ENCODE data around the gene KIF1C.

GRCh38 chr17:5027916-5028315, 30.2 kb downstream of the KIF1C start:
- no peak for TF ChIP-seq SIN3A (IDR thresholded peaks at IDR 0.05; ENCODE audit: low read depth)
- no peak for TF ChIP-seq CTCF (IDR thresholded peaks at IDR 0.05 in 2 of 3, conservative IDR thresholded peaks at IDR 0.05 in 1 of 3; ENCODE audit: borderline replicate concordance in 1 of 3, insufficient read depth in 1 of 3, low read depth in 2 of 3, low read length in 2 of 3)
- no peak for TF ChIP-seq POLR2AphosphoS5 (IDR thresholded peaks at IDR 0.05; ENCODE audit: low read depth, low read length)
- TF ChIP-seq YY1 (IDR thresholded peaks at IDR 0.05; ENCODE audit: extremely low read depth, insufficient replicate concordance, low read depth, low read length): no peak
- no peak for TF ChIP-seq SP1 (IDR thresholded peaks at IDR 0.05; ENCODE audit: low read depth)
- no peak for TF ChIP-seq POLR2A (IDR thresholded peaks at IDR 0.05; ENCODE audit: borderline replicate concordance, extremely low read depth, insufficient read depth, insufficient read length)
- TF ChIP-seq, protein P1, sequence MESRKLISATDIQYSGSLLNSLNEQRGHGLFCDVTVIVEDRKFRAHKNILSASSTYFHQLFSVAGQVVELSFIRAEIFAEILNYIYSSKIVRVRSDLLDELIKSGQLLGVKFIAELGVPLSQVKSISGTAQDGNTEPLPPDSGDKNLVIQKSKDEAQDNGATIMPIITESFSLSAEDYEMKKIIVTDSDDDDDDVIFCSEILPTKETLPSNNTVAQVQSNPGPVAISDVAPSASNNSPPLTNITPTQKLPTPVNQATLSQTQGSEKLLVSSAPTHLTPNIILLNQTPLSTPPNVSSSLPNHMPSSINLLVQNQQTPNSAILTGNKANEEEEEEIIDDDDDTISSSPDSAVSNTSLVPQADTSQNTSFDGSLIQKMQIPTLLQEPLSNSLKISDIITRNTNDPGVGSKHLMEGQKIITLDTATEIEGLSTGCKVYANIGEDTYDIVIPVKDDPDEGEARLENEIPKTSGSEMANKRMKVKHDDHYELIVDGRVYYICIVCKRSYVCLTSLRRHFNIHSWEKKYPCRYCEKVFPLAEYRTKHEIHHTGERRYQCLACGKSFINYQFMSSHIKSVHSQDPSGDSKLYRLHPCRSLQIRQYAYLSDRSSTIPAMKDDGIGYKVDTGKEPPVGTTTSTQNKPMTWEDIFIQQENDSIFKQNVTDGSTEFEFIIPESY (IDR thresholded peaks at IDR 0.05; ENCODE audit: extremely low read depth, insufficient replicate concordance, low read length): no peak
